K562 (cell line): ENCODE measurements around the gene THBS2. TPM values are rescaled to one million over a fixed set of nuclear protein-coding genes. Genes with fewer than 3 reads are reported as not detected.

ENCODE experiments used
- ATAC-seq: fragments of 200-7000 bp; cut with Tn5 transposase; 3 replicates; pipeline ENCODE4 v1.9.1; 2020; ENCODE audit warnings: moderate library complexity
- BruUV-seq: library from RNA; stranded (reverse); fragments of 400-500 nt; replicated peaks from 2 replicates; lab custom pipeline; 2021; lab: Mats Ljungman, UMichigan
- CTCF ChIA-PET: fragments of 300-600 bp; formaldehyde crosslinking; extraction: SDS; loops from one replicate; lab custom pipeline; 2021; ENCODE audit warnings: low intra/inter-chr PET ratio; lab: Yijun Ruan, JAX
- POLR2A ChIA-PET: fragments of 300-600, 350-650 bp; sonication (Branson Sonifier 250); formaldehyde crosslinking; extraction: SDS; loops from one replicate; lab custom pipeline; 2021; ENCODE audit warnings: antibody characterized with exemption, inconsistent platforms; lab: Yijun Ruan, JAX
- DNase-seq, 4 experiments: peaks; one replicate each; pipeline versions ENCODE4 v3.0.0 to v3.0.0-alpha.2; 2011 to 2018; ENCODE audit warnings: low spot score in 3 of 4, mixed read lengths in 3 of 4; ENCODE audit errors: extremely low read depth in 1 of 4
- FAIRE-seq: peaks from 2 replicates; lab custom pipeline; 2011; peaks lifted over from hg19 to GRCh38; lab: Jason Lieb, UNC
- H2AFZ ChIP-seq: 2 replicates; pipeline ENCODE4 v1.6.0; 2011; ENCODE audit warnings: low read depth, low read length, control low read depth, inconsistent platforms
- H3K27ac ChIP-seq: fragments of 200-600 bp; 3 replicates; pipeline ENCODE4 v1.8.0; 2011; ENCODE audit warnings: low read depth, mild to moderate bottlenecking, control low read depth, inconsistent platforms, low read length, moderate library complexity, mixed read lengths; ENCODE audit errors: extremely low read depth
- H3K27me3 ChIP-seq, 2 experiments: fragments of 300-600 bp in 1 of 2; 2 replicates in 1 of 2; 3 replicates in 1 of 2; pipeline versions ENCODE4 v1.6.0 to v1.8.0; 2011; ENCODE audit warnings: inconsistent platforms in 2 of 2, low read length in 2 of 2, mild to moderate bottlenecking in 1 of 2, mixed read lengths in 1 of 2, moderate library complexity in 1 of 2; ENCODE audit not compliant: control insufficient read depth in 2 of 2, insufficient read depth in 2 of 2
- H3K36me3 ChIP-seq: fragments of 300-600 bp; 3 replicates; pipeline ENCODE4 v1.8.0; 2011; ENCODE audit warnings: mild to moderate bottlenecking, low read length, inconsistent platforms; ENCODE audit not compliant: control insufficient read depth, insufficient read depth
- H3K4me1 ChIP-seq, 2 experiments: fragments of 200-600 bp in 1 of 2; replicated peaks in 1 of 2; 2 replicates in 1 of 2; 3 replicates in 1 of 2; pipeline versions ENCODE4 v1.5.1 to v1.8.0; 2011; ENCODE audit warnings: inconsistent platforms in 2 of 2, low read length in 2 of 2, mild to moderate bottlenecking in 1 of 2, mixed read lengths in 1 of 2, moderate library complexity in 1 of 2; ENCODE audit not compliant: control insufficient read depth in 2 of 2, insufficient read depth in 2 of 2
- H3K4me2 ChIP-seq: 2 replicates; pipeline ENCODE4 v1.6.1; 2011; ENCODE audit warnings: low read length, control low read depth, inconsistent platforms, mixed read lengths; ENCODE audit not compliant: insufficient read depth
- H3K4me3 ChIP-seq: fragments of 200-600 bp; sonication (generic), shearing (Covaris generic); 2 replicates; pipeline ENCODE4 v1.5.1; 2016; ENCODE audit warnings: control low read depth, inconsistent platforms
- H3K79me2 ChIP-seq: fragments of 200-600 bp; 3 replicates; pipeline ENCODE4 v1.8.0; 2011; ENCODE audit warnings: low read length, inconsistent platforms; ENCODE audit not compliant: control insufficient read depth, insufficient read depth
- H3K9ac ChIP-seq, 2 experiments: 2 replicates each; pipeline versions ENCODE4 v1.6.0 to v1.6.1; 2011; ENCODE audit warnings: low read depth in 2 of 2, low read length in 2 of 2, control low read depth in 1 of 2, inconsistent platforms in 1 of 2, mild to moderate bottlenecking in 1 of 2, mixed read lengths in 1 of 2; ENCODE audit not compliant: insufficient read depth in 1 of 2
- H3K9me1 ChIP-seq: one replicate; pipeline ENCODE4 v1.6.0; 2011; ENCODE audit warnings: inconsistent platforms, mild to moderate bottlenecking, low read length, moderate library complexity; ENCODE audit not compliant: control insufficient read depth, insufficient read depth
- H3K9me3 ChIP-seq: replicated peaks from 2 replicates; pipeline ENCODE4 v1.5.1; 2011; ENCODE audit warnings: low read depth, low read length, inconsistent platforms; ENCODE audit not compliant: control insufficient read depth, insufficient read depth
- H4K20me1 ChIP-seq: replicated peaks from 2 replicates; pipeline ENCODE4 v1.6.1; 2011; ENCODE audit warnings: low read length, inconsistent platforms, mixed read lengths; ENCODE audit not compliant: control insufficient read depth, insufficient read depth
- ARID2 ChIP-seq: fragments of 450-650 bp; IDR thresholded peaks from 2 replicates; pipeline ENCODE4 v1.6.1; 2017; ENCODE audit warnings: antibody characterized with exemption, mild to moderate bottlenecking
- CTCF ChIP-seq, 3 experiments: IDR thresholded peaks in 2 of 3; conservative IDR thresholded peaks in 1 of 3; 2 replicates each; pipeline ENCODE4 v1.5.1; 2011 to 2012; ENCODE audit warnings: low read length in 3 of 3, mild to moderate bottlenecking in 3 of 3, control low read depth in 2 of 3, improper control_type of control experiment in 1 of 3, inconsistent platforms in 1 of 3, low read depth in 1 of 3, mixed read lengths in 1 of 3, moderate library complexity in 1 of 3; ENCODE audit not compliant: insufficient read depth in 2 of 3
- ERF ChIP-seq: fragments of 450-650 bp; formaldehyde crosslinking; IDR thresholded peaks from 2 replicates; pipeline ENCODE4 v1.4.0; 2020; ENCODE audit warnings: mild to moderate bottlenecking, mixed read lengths
- MEIS2 ChIP-seq: fragments of 450-650 bp; IDR thresholded peaks from 2 replicates; pipeline ENCODE4 v1.6.1; 2014; ENCODE audit warnings: mild to moderate bottlenecking; ENCODE audit not compliant: partially characterized antibody
- PHF8 ChIP-seq: fragments of 200-600 bp; sonication (generic); IDR thresholded peaks from 2 replicates; pipeline ENCODE4 v1.6.1; 2012; ENCODE audit warnings: mixed run types, mild to moderate bottlenecking, inconsistent platforms, low read length, moderate library complexity, borderline replicate concordance
- TBL1XR1 ChIP-seq, 2 experiments: IDR thresholded peaks; 2 replicates each; pipeline ENCODE4 v1.6.1; 2012; ENCODE audit warnings: improper control_type of control experiment in 2 of 2, low read length in 2 of 2, mild to moderate bottlenecking in 1 of 2
- ZBTB40 ChIP-seq, 2 experiments: fragments of 450-650 bp in 1 of 2; sonication (generic) in 1 of 2; formaldehyde crosslinking in 1 of 2; IDR thresholded peaks; 2 replicates each; pipeline versions ENCODE4 v1.7.1 to v1.9.0; 2016 to 2022; ENCODE audit warnings: inconsistent platforms in 1 of 2, mild to moderate bottlenecking in 1 of 2, missing genetic modification reagents in 1 of 2
- ZNF124 ChIP-seq: sonication (generic); formaldehyde crosslinking; IDR thresholded peaks from 2 replicates; pipeline ENCODE4 v1.8.1; 2022; ENCODE audit warnings: missing genetic modification reagents
- WGBS: fragments of 100-300 bp; shearing (Covaris generic); methylation state at CpG from one replicate; pipeline ENCODE4 v1.1.6; 2016; ENCODE audit warnings: low coverage, mixed read lengths; ENCODE audit not compliant: insufficient coverage; ENCODE audit errors: missing lambda C conversion rate; 5-methylcytosine and 5-hydroxymethylcytosine counted together
- in situ Hi-C: fragments of 300-500 bp; cut with MboI; formaldehyde crosslinking; loops from 4 replicates; pipeline ENCODE4 v1.15.0; 2018; ENCODE audit warnings: inconsistent platforms, mixed read lengths
- intact Hi-C: fragments of 100-400 bp; cut with micrococcal nuclease; formaldehyde crosslinking; loops from 2 replicates; pipeline ENCODE4 v1.14.2; 2022
- polyA plus RNA-seq, 8 experiments: library from polyadenylated mRNA; depleted of rRNA in 4 of 8; stranded (reverse) in 5 of 8; unstranded in 3 of 8; fragments of >200 nt; fragmentation: Nextera tagmentation in 2 of 8; fragmentation: Illumina TruSeq in 1 of 8; extraction: Ambion mirVana in 2 of 8; extraction: Trizol in 1 of 8; gene quantifications; 2 replicates each; pipeline versions ENCODE4 v1.2.1 to v1.2.3, GENCODE V29; 2011 to 2014; ENCODE audit warnings: inconsistent platforms in 1 of 8, missing spikeins in 1 of 8
- total RNA-seq, 7 experiments: library from RNA; depleted of rRNA in 6 of 7; stranded (reverse); fragments of >200 nt in 6 of 7; fragmentation: Illumina TruSeq in 2 of 7; extraction: Trizol in 2 of 7; gene quantifications; 2 replicates each; pipeline versions ENCODE4 v1.2.1 to v1.2.3, GENCODE V29; 2011 to 2021; ENCODE audit warnings: low replicate concordance in 1 of 7

Gene THBS2
- total and polyA plus RNA-seq, 9 of the 15 experiments (the other 6 are each of a cell fraction or from before 2014, with no cell fraction given) = 0.03 to 0.11 (median 0.03) TPM; not detected in 6

- peak overlapping the region; percentile 14; the same call in 1 of the 2 replicates for H3K4me3 ChIP-seq
- no peaks in the 10 kb centered on the region for H3K9me1 ChIP-seq
- peak; percentile 93 to 96 (median 95) for DNase-seq
- H3K4me2 ChIP-seq = peak overlapping the region; percentile 19; the same call in 1 of the 2 replicates
- H3K27me3 ChIP-seq = peaks cover 0 to 9% of the 10 kb centered on the region in 2 experiments; a peak in 1 of 5 replicates
- peak overlapping the region; percentile 92 for H2AFZ ChIP-seq
- H3K4me1 ChIP-seq = peaks cover 0 to 13% of the 10 kb centered on the region in 2 experiments; a peak in 3 of 5 replicates
- no peaks in the 10 kb centered on the region for H4K20me1 ChIP-seq
- CTCF ChIA-PET = no interaction called here
- POLR2A ChIA-PET = interaction anchor here (0.6 to 1.7 kb wide), 6 partner anchors 11 to 27 kb away, joined by 3 to 6 read pairs (median 4); no protein-coding TSS in a partner anchor
- BruUV-seq = no TSS peak
- ATAC-seq = peak; percentile 100
- no peaks in the 10 kb centered on the region for H3K36me3 ChIP-seq
- no peaks in the 10 kb centered on the region for H3K79me2 ChIP-seq
- H3K27ac ChIP-seq = peak overlapping the region; percentile 21
- intact Hi-C loops (no loop called here), in situ Hi-C loops (no loop called here)
- H3K9me3 ChIP-seq = peaks cover 7% of the 10 kb centered on the region; the same call in 1 of the 2 replicates
- H3K9ac ChIP-seq = peak overlapping the region; percentile 28 to 50; a peak in 2 of 4 replicates
- peak; percentile 97 for FAIRE-seq
- 29% methylated on average over 41 of the region's 56 CpGs for WGBS
- TF ChIP-seq ZBTB40 (IDR thresholded peaks at IDR 0.05) (0 out of 2 replicates have a peak, but pooled peaks have one; percentile 47), ZBTB40 (CRISPR knock-in tag; IDR thresholded peaks at IDR 0.05) (no peak), TBL1XR1 (IDR thresholded peaks at IDR 0.05; ENCODE audit: low read length in 2 of 2) (no peak), ERF (CRISPR knock-in tag) (no peak), ZNF124 (CRISPR knock-in tag) (no peak), PHF8 (peak; percentile 51), CTCF (IDR thresholded peaks at IDR 0.05 in 2 of 3, conservative IDR thresholded peaks at IDR 0.05 in 1 of 3; ENCODE audit: insufficient read depth in 2 of 3, low read depth in 1 of 3, low read length in 3 of 3) (peak; percentile 57 to 66 (median 59)), MEIS2 (peak; percentile 95), ARID2 (no peak)
Observed at GRCh38 chr6:169212897-169213813, 40.5 kb downstream of the THBS2 start.
